Measurements from ENCODE around the gene GSPT1. TPM values are rescaled to one million over a fixed set of nuclear protein-coding genes. Genes with fewer than 3 reads are reported as not detected.

Gene GSPT1
- polyA plus RNA-seq, 1 donor, result 140 TPM

Other genes starting within 250 kb of the GSPT1 start
- gene SNN, start 247.5 kb downstream of the GSPT1 start, polyA plus RNA-seq (ENCODE audit: insufficient read length), result 33.3 TPM
- gene TXNDC11, start 173.1 kb downstream of the GSPT1 start, polyA plus RNA-seq (ENCODE audit: insufficient read length), result 38.3 TPM
- gene ZC3H7A, start 118.7 kb downstream of the GSPT1 start, polyA plus RNA-seq (ENCODE audit: insufficient read length), result 108 TPM
- gene RSL1D1, start 64.4 kb downstream of the GSPT1 start, polyA plus RNA-seq (ENCODE audit: insufficient read length), result 216 TPM
- 13.6 TPM for gene NPIPB2, start 26.1 kb upstream of the GSPT1 start, polyA plus RNA-seq (ENCODE audit: insufficient read length)
- 0.18 TPM for gene TNFRSF17, start 49.3 kb upstream of the GSPT1 start, polyA plus RNA-seq (ENCODE audit: insufficient read length)
- gene SNX29, start 60.8 kb upstream of the GSPT1 start, polyA plus RNA-seq (ENCODE audit: insufficient read length), result 34.6 TPM